Heart right ventricle (tissue), 16 donors: ENCODE measurements around the gene TGIF1. TPM values are rescaled to one million over a fixed set of nuclear protein-coding genes. Genes with fewer than 3 reads are reported as not detected.

Source experiments
- ATAC-seq, 8 donors: fragments of 200-7000 bp; cut with Tn5 transposase; one replicate each; pipeline ENCODE4 v1.9.1; 2020; ENCODE audit warnings: mild to moderate bottlenecking in 8 of 8, moderate library complexity in 8 of 8, moderate number of reproducible peaks in 1 of 8
- DNase-seq, 2 donors: peaks; one replicate each; pipeline ENCODE4 v3.0.0-alpha.2; 2020
- H3K27ac ChIP-seq, 10 donors: fragments of 200-600 bp; sonication (generic) in 2 of 10; one replicate each; pipeline versions ENCODE4 v1.5.0 to v1.8.0; 2020 to 2022; ENCODE audit warnings: mild to moderate bottlenecking in 3 of 10
- H3K27me3 ChIP-seq, 7 donors: fragments of 200-600 bp; one replicate each; pipeline ENCODE4 v1.8.0; 2021 to 2022; ENCODE audit warnings: mild to moderate bottlenecking in 2 of 7
- H3K36me3 ChIP-seq, 9 donors: fragments of 200-600 bp; sonication (generic) in 1 of 9; one replicate each; pipeline versions ENCODE4 v1.5.0 to v1.8.0; 2020 to 2022; ENCODE audit warnings: mild to moderate bottlenecking in 2 of 9
- H3K4me1 ChIP-seq, 9 donors: fragments of 200-600 bp; sonication (generic) in 1 of 9; one replicate each; pipeline versions ENCODE4 v1.5.0 to v1.8.0; 2020 to 2022; ENCODE audit warnings: mild to moderate bottlenecking in 4 of 9
- H3K4me3 ChIP-seq, 10 donors: fragments of 200-600 bp; sonication (generic) in 2 of 10; one replicate each; pipeline versions ENCODE4 v1.5.0 to v1.8.0; 2020 to 2022; ENCODE audit warnings: mild to moderate bottlenecking in 7 of 10, moderate library complexity in 2 of 10
- H3K9me3 ChIP-seq, 11 donors: fragments of 200-600 bp in 10 of 11; sonication (generic) in 2 of 11; one replicate each; pipeline versions ENCODE4 v1.5.0 to v1.8.0; 2013 to 2022; ENCODE audit warnings: mild to moderate bottlenecking in 2 of 11, control low read depth in 1 of 11, moderate library complexity in 1 of 11
- WGBS, 2 donors: extraction: QIAGEN DNeasy Blood & Tissue Kit; methylation state at CpG; one replicate each; pipeline ENCODE4 v1.1.7; 2013; ENCODE audit warnings: inconsistent platforms in 1 of 2; 5-methylcytosine and 5-hydroxymethylcytosine counted together
- intact Hi-C, 10 donors: fragments of 100-400 bp; cut with DNase I; formaldehyde crosslinking; loops; one replicate each; pipeline versions ENCODE4 v1.11.1 to v1.14.2; 2022
- polyA plus RNA-seq, 2 donors: library from polyadenylated mRNA; stranded (reverse); fragments of 200-250 nt; gene quantifications; one replicate each; pipeline ENCODE4 v1.2.3, GENCODE V29; 2013
- total RNA-seq, 10 donors: library from RNA; stranded (reverse); fragmentation: NEBNext Ultra II Directional in 3 of 10; extraction: Animal tissue kit (Norgen Biotek cat#: 25700) in 3 of 10; gene quantifications; one replicate each; pipeline versions ENCODE4 v1.2.1 to v1.2.4, GENCODE V29; 2021 to 2023
- TF ChIP-seq, protein P1 (sequence below), 9 donors: fragments of 200-600 bp; sonication (generic) in 2 of 9; IDR thresholded peaks; one replicate each; pipeline versions ENCODE4 v1.5.0 to v1.8.0; 2021 to 2022; ENCODE audit warnings: antibody characterized with exemption in 9 of 9, mild to moderate bottlenecking in 5 of 9, moderate library complexity in 1 of 9
- donor health status: Arrhythmogenic right ventricular cardiomyopathy.
- donor health status: ischemic (EF 13 %, LVEDD 7.1; RV severe dilation, severe dysfunction).
- donor health status: healthy with polysubstance abuse.
- donor health status: DM: no; HTN: yes; CAD: no.
- donor health status: DM: no; HTN: no; CAD: no.
- donor health status: ischemic (EF 25% LVEDD 6.9; RV normal size, moderate dysfunction).
- donor health status: ischemic (EF 25% LVEDD 5.7; RV mildly dilated, moderate dysfunction).
- donor health status: healthy.
- donor health status: DM: yes; HTN: yes; CAD: no.
- donor health status: Ischemic cardiomyopathy.
- donor health status: ischemic (EF 35%, LVEDD 5.7; RV mildly dilated, moderate dysfunction).
- donor health status: nonischemic (EF 11% LVEDD 7.7; RV severe dilation, severe dysfunction).
- donor health status: DM: yes; HTN: yes; CAD: no.
- donor health status: PGD.
- donor health status: ischemic (EF 29% LVEDD 5.4; RV normal size, mild dysfunction).
- donor health status: nonischemic (EF 23%, LVEDD 6.1; RV moderate dilation, normal function).

The TGIF1 gene
- total and polyA plus RNA-seq, 12 donors: 4.9 to 29.0 (median 8.0) TPM

DNA sequence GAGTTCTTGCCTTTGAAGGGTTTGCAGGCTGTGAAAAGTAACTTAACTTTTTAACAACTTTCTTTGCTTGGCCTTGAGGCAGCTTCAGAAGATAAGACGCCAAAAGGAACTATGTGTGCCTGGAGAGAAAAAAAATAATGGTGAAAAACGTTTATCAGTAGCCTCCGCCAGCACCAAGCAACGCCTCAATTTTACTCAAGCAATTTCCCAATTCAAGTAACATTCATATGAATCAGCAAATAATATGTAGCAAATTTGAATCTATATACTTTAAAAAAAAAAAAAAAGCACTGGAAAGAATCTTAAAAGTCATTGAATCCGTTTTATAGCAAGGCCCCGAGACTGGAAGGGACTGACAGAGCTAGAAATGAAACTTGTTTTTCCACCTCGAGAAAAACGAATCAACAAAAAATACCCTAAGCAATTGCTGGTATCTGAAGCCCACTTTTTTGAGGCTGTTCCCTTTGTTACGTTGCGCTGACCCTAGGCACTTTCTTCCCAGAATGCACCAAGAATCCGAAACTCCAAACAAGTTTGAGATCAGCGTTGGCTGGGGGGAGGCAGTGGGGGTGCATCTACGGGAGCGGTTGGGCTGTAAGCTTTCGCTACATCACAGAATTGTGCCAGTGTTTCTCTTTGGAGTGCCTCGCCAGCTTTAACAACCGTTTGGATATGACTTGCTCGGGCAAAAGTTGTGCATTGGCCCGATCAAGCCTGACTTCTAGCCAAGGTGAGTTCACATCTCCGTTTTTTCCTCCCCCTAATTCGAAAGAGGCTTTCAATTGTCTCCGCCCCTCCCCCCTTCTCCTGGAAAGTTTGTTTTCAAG, 2.7 kb upstream of the TGIF1 start:
- intact Hi-C loops: loop anchor here in 5 of 10 donors (5.0 to 10.0 kb wide), 4 partner anchors 140 to 548 kb away; no protein-coding TSS in a partner anchor
- Histone ChIP-seq H3K27me3 (no peaks in the 10 kb centered on the region), H3K4me3 (peak overlapping the region; percentile 62 to 97 (median 81)), H3K27ac (peak overlapping the region; percentile 87 to 100 (median 97)), H3K4me1 (peaks cover 0 to 20% (median 9%) of the 10 kb centered on the region in 9 donors), H3K36me3 (no peaks in the 10 kb centered on the region), H3K9me3 (no peaks in the 10 kb centered on the region)
- WGBS, 2 donors: 9% methylated on average over 22 of the region's 22 CpGs
- ATAC-seq (no peak), DNase-seq (peak; percentile 24 to 44)
- TF ChIP-seq, protein P1, sequence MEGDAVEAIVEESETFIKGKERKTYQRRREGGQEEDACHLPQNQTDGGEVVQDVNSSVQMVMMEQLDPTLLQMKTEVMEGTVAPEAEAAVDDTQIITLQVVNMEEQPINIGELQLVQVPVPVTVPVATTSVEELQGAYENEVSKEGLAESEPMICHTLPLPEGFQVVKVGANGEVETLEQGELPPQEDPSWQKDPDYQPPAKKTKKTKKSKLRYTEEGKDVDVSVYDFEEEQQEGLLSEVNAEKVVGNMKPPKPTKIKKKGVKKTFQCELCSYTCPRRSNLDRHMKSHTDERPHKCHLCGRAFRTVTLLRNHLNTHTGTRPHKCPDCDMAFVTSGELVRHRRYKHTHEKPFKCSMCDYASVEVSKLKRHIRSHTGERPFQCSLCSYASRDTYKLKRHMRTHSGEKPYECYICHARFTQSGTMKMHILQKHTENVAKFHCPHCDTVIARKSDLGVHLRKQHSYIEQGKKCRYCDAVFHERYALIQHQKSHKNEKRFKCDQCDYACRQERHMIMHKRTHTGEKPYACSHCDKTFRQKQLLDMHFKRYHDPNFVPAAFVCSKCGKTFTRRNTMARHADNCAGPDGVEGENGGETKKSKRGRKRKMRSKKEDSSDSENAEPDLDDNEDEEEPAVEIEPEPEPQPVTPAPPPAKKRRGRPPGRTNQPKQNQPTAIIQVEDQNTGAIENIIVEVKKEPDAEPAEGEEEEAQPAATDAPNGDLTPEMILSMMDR (IDR thresholded peaks at IDR 0.05): no peak

DNA sequence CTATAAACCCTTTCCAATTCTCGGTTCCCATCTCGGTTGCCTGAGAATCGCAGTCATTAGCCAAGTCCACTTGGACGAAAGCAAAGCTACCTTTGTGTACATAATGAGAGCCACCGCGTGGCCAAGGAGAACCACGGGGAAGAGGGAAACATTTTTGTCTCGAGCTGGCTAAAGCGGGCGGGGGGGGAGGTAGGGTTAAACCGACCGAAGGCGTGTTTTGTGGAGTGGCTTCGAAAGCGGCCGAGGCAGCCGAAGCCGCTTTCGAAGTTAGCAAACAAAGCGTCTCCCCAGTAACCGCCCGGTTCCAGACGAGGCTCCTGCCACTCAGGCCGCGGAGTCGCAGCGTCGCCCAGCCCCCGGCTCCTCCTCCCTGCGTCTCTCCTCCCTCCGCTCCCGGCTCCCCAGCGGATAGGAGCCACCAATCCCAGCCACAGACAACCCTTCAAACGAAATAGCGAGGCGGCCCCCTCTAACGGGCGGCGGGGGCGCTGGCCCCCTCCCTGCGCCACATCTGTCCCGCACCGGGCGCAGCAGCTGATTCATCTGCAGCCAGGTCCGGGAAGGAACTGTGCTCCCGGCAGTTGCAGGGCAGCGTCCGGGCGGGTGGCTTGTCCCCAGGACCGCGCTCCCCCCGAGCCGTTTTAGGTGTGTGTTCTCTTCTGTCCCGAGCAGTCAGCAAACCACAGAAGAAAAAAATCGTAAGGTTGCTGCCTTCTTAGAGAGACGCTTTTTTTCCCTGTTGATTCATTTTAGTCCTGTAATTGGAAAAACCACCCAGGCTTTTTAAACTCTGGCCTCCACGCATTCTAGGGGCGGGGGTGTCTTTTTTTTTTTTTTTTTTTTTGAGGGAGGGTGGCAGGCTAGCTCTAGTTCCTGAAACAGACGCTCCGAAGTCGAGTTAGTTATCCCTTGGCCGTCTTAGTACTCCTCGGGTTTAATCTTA, 1.8 kb upstream of the TGIF1 start:
- Histone ChIP-seq H3K27ac (peak overlapping the region; percentile 87 to 100 (median 97)), H3K9me3 (no peaks in the 10 kb centered on the region), H3K36me3 (no peaks in the 10 kb centered on the region), H3K4me3 (peak overlapping the region; percentile 62 to 97 (median 81)), H3K4me1 (peaks cover 0 to 29% (median 17%) of the 10 kb centered on the region in 9 donors), H3K27me3 (no peaks in the 10 kb centered on the region)
- 0% methylated on average over 63 of the region's 63 CpGs for WGBS, 2 donors
- DNase-seq: peak; percentile 94 to 96
- intact Hi-C loops: loop anchor here in 8 of 10 donors (2.0 to 10.0 kb wide), 6 partner anchors 139 to 547 kb away; no protein-coding TSS in a partner anchor
- TF ChIP-seq, protein P1 (IDR thresholded peaks at IDR 0.05): peak in 3 of 9 donors; percentile 3 to 22 (median 6)
- peak; percentile 79 to 91 (median 86) for ATAC-seq

DNA sequence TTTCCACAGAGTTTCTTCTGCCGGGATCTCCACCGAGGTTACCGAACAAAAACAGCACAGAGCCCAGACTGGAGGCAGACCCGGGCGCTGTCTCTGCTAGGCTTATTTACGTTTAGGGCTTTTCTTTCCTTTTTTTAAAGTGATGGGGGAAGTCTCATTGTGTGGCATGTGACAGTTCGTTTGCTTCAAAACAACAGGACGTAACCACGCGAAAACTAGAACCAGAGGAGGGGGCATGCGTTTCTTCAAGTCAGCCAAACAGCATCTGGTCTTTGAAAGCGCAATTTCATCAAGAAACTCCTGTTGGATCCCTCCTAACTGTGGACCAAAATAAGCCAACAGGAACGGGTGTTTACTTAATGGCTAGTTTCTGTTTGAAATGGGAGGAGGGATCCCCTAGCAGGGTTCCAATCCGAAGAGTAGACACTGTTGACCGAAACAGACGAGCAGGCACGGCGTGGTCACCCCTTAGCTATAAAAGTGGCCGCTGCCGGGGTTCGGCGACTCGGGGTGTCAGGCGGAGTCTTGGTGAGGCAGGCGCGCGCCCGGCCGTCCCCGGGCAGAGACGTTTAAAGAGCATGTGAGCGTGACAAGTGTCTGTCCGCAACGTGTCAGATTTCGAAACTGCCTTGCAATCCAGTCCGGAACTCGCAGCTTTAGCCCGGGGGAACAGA, 997 bp upstream of the TGIF1 start:
- 0% methylated on average over 38 of the region's 38 CpGs for WGBS, 2 donors
- TF ChIP-seq, protein P1 (IDR thresholded peaks at IDR 0.05): no peak
- Histone ChIP-seq H3K27ac (peak overlapping the region; percentile 87 to 100 (median 97)), H3K27me3 (no peaks in the 10 kb centered on the region), H3K4me3 (peak overlapping the region; percentile 62 to 97 (median 81)), H3K4me1 (peaks cover 0 to 35% (median 18%) of the 10 kb centered on the region in 9 donors), H3K9me3 (no peaks in the 10 kb centered on the region), H3K36me3 (no peaks in the 10 kb centered on the region)
- peak in 6 of 8 donors; percentile 7 to 33 (median 27) for ATAC-seq
- peak in 1 of 2 donors; percentile 41 for DNase-seq
- intact Hi-C loops: loop anchor here in 8 of 10 donors (2.0 to 10.0 kb wide), 6 partner anchors 138 to 546 kb away; no protein-coding TSS in a partner anchor
